ENCODE data around the gene DUSP22.
"Not testable (repeated sequence)": the region's sequence is repeated elsewhere in the genome, so short reads cannot be mapped to it uniquely, and the experiment has no call there.

Gene DUSP22

DNA sequence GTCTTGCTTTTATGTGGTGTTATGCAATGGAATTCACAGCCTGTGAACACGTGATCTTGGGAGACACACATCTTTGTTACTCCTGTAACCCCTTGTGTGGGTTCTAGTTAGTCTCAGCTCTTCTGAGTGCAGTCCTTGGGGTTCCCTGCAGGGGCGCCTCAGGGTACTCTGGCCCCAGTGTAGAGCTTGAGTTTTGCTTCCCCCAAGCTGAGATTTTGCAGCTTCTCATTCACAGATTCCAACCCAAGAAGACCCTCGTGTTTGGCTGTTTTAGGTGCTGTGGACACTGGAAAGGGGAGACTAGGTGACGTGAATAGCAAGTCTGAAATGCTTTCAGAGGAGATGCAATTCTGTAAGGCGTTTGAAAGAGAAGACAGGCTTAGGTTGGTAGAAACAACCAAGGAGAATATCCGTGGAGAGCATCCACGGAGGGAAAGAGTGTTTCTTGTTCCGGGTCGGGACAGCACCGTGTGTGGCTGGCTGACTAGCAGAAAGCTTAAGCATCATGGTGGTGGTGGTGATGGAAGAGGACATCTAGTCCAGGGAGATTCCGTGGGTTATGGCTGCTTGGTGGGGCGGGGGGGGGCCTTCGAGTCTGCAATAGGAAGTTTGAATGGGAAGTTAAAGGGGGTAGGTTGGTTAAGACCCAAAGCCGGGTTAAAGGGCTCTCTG, 30.1 kb downstream of the DUSP22 start:
- Histone ChIP-seq H3K9me3 (no peaks in the 10 kb centered on the region), H3K27ac (peak overlapping the region; percentile 67), H3K36me3 (peaks cover 10% of the 10 kb centered on the region), H3K4me1 (ENCODE audit: control insufficient read depth in 1 of 2, insufficient read depth in 1 of 2, low read depth in 1 of 2, low read length in 1 of 2) (peaks cover 38% of the 10 kb centered on the region in 2 experiments), H3K4me3 (ENCODE audit: low read depth in 1 of 2, low read length in 1 of 2) (peak overlapping the region; percentile 6 to 15), H3K27me3 (no peaks in the 10 kb centered on the region)
- TF ChIP-seq, protein P1, sequence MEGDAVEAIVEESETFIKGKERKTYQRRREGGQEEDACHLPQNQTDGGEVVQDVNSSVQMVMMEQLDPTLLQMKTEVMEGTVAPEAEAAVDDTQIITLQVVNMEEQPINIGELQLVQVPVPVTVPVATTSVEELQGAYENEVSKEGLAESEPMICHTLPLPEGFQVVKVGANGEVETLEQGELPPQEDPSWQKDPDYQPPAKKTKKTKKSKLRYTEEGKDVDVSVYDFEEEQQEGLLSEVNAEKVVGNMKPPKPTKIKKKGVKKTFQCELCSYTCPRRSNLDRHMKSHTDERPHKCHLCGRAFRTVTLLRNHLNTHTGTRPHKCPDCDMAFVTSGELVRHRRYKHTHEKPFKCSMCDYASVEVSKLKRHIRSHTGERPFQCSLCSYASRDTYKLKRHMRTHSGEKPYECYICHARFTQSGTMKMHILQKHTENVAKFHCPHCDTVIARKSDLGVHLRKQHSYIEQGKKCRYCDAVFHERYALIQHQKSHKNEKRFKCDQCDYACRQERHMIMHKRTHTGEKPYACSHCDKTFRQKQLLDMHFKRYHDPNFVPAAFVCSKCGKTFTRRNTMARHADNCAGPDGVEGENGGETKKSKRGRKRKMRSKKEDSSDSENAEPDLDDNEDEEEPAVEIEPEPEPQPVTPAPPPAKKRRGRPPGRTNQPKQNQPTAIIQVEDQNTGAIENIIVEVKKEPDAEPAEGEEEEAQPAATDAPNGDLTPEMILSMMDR (IDR thresholded peaks at IDR 0.05): no peak

DNA sequence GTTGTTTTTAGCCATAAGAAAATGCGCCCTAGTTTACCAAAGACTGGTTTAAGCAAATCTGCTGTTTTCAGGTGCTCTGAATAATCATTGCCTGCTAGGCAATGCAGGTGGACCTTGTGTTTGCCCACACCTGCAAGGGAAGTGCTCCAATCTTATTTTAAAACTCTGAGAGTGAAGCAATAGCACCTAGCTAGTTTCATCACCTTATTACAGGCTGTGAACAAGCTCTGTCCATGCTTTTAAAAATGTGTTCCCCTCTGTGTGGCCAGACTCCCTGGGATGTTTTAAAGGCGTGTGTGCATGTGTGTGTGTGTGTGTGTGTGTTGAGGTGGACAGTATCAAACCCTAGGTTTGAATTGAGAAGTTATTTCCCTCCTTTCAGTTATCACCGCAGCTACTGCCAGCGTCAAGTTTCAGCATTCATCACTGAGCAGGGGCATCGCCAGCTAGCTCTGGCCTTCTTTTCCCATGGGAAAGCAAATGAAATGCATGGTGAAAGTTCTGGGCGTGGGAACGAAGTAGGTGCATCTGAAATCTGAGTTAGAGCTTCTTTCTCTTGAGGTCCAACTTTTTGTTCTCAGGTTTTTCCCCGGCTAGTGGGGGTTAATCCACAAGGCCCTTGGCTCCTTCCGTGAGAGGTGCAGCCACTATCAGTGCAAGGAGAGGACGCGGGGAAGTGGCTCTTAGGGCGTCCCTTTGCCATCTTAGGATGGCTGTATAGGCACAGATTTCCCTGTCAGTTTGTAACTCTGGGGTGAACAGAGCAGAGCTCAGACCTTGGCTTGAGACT, 30.8 kb downstream of the DUSP22 start:
- Histone ChIP-seq H3K4me1 (ENCODE audit: control insufficient read depth in 1 of 2, insufficient read depth in 1 of 2, low read depth in 1 of 2, low read length in 1 of 2) (peaks cover 38% of the 10 kb centered on the region in 2 experiments), H3K9me3 (no peaks in the 10 kb centered on the region), H3K4me3 (ENCODE audit: low read depth in 1 of 2, low read length in 1 of 2) (peak overlapping the region; percentile 6 to 15), H3K27ac (peak overlapping the region; percentile 67), H3K36me3 (peaks cover 10% of the 10 kb centered on the region), H3K27me3 (no peaks in the 10 kb centered on the region)
- TF ChIP-seq, protein P1 (IDR thresholded peaks at IDR 0.05): no peak

DNA sequence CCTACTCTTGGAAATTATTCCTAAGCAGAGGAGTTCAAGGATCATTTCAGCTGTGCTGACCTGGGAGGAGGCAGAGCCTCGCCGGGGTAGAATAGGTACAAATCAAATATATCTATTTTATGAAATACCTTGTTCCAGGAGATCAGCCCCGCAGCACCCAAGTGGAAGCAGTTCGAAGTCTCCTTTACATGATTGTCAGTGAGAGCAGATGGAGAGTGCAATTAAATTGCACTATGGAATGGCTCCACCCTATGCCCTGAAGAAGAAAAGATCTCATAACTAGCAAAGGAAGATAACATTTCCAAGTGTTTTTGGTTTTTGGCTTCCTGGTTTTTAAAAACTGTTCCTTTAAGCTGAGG, 31.4 kb downstream of the DUSP22 start:
- H3K27ac ChIP-seq: peak overlapping the region; percentile 67
- peaks cover 10% of the 10 kb centered on the region for H3K36me3 ChIP-seq
- H3K27me3 ChIP-seq: no peaks in the 10 kb centered on the region
- TF ChIP-seq, protein P1 (IDR thresholded peaks at IDR 0.05): no peak
- H3K4me3 ChIP-seq (ENCODE audit: low read depth in 1 of 2, low read length in 1 of 2): no peak overlapping the region
- H3K9me3 ChIP-seq: no peaks in the 10 kb centered on the region
- peaks cover 38% of the 10 kb centered on the region in 2 experiments for H3K4me1 ChIP-seq (ENCODE audit: control insufficient read depth in 1 of 2, insufficient read depth in 1 of 2, low read depth in 1 of 2, low read length in 1 of 2)

- TF ChIP-seq, protein P1 (IDR thresholded peaks at IDR 0.05): no peak
- Histone ChIP-seq H3K9me3 (no peaks in the 10 kb centered on the region), H3K27me3 (no peaks in the 10 kb centered on the region), H3K36me3 (peaks cover 10% of the 10 kb centered on the region), H3K4me3 (ENCODE audit: low read depth in 1 of 2, low read length in 1 of 2) (no peak overlapping the region), H3K4me1 (ENCODE audit: control insufficient read depth in 1 of 2, insufficient read depth in 1 of 2, low read depth in 1 of 2, low read length in 1 of 2) (peaks cover 38% of the 10 kb centered on the region in 2 experiments), H3K27ac (no peak overlapping the region)
Measured at GRCh38 chr6:324116-324728, 31.9 kb downstream of the DUSP22 start.

DNA sequence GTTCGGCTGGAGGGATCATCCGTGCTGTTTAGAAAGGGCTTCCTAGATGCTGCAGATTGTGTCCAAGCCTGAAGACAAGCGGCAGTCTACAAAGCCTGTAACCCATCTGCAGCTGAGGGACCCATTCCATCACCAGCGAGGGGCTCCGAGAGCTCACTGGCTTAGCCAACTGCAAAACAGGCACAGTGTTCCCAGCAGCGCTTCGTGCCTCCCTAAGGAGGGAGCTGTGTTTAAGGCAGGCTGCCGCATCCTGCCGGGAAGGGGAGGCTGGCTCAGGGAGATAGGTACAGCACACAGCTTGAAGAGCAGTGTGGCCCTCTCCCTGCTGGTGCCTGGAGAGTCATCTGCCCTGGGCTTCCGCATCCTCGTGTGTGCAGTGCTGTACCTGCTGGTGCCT, 32.4 kb downstream of the DUSP22 start:
- TF ChIP-seq, protein P1 (IDR thresholded peaks at IDR 0.05): no peak
- peaks cover 10% of the 10 kb centered on the region for H3K36me3 ChIP-seq
- no peaks in the 10 kb centered on the region for H3K27me3 ChIP-seq
- no peak overlapping the region for H3K4me3 ChIP-seq (ENCODE audit: low read depth in 1 of 2, low read length in 1 of 2)
- no peaks in the 10 kb centered on the region for H3K9me3 ChIP-seq
- H3K4me1 ChIP-seq (ENCODE audit: control insufficient read depth in 1 of 2, insufficient read depth in 1 of 2, low read depth in 1 of 2, low read length in 1 of 2): peaks cover 38% of the 10 kb centered on the region in 2 experiments
- no peak overlapping the region for H3K27ac ChIP-seq

DNA sequence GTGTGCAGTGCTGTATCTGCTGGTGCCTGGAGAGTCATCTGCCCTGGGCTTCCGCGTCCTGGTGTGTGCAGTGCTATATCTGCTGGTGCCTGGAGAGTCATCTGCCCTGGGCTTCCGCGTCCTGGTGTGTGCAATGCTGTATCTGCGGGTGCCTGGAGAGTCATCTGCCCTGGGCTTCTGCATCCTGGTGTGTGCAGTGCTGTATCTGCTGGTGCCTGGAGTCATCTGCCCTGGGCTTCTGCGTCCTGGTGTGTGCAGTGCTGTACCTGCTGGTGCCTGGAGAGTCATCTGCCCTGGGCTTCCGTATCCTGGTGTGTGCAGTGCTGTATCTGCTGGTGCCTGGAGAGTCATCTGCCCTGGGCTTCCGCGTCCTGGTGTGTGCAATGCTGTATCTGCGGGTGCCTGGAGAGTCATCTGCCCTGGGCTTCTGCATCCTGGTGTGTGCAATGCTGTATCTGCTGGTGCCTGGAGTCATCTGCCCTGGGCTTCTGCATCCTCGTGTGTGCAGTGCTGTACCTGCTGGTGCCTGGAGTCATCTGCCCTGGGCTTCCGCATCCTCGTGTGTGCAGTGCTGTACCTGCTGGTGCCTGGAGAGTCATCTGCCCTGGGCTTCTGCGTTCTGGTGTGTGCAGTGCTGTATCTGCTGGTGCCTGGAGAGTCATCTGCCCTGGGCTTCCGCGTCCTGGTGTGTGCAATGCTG, 33.0 kb downstream of the DUSP22 start:
- not testable (repeated sequence) for H3K27me3 ChIP-seq; H3K4me3 ChIP-seq (ENCODE audit: low read depth in 1 of 2, low read length in 1 of 2); H3K27ac ChIP-seq; H3K9me3 ChIP-seq
- peaks cover 38% of the 10 kb centered on the region in 2 experiments for H3K4me1 ChIP-seq (ENCODE audit: control insufficient read depth in 1 of 2, insufficient read depth in 1 of 2, low read depth in 1 of 2, low read length in 1 of 2)
- H3K36me3 ChIP-seq: peaks cover 10% of the 10 kb centered on the region

GRCh38 chr6:326066-326465, 33.8 kb downstream of the DUSP22 start:
- not testable (repeated sequence) for H3K9me3 ChIP-seq; H3K4me3 ChIP-seq (ENCODE audit: low read depth in 1 of 2, low read length in 1 of 2); H3K27ac ChIP-seq; H3K27me3 ChIP-seq
- H3K36me3 ChIP-seq: peaks cover 10% of the 10 kb centered on the region
- peaks cover 36 to 37% of the 10 kb centered on the region in 2 experiments for H3K4me1 ChIP-seq (ENCODE audit: control insufficient read depth in 1 of 2, insufficient read depth in 1 of 2, low read depth in 1 of 2, low read length in 1 of 2)
